ENCODE results near the gene CALHM1. TPM values are rescaled to one million over a fixed set of nuclear protein-coding genes. Genes with fewer than 3 reads are reported as not detected.

The CALHM1 gene
- total and polyA plus RNA-seq, 2 experiments from 2014 or later: 0.11 TPM; not detected in 1

GRCh38 chr10:103450201-103450695 lies 8.5 kb downstream of the CALHM1 start (continued):
- no peak for TF ChIP-seq ZNF462 (CRISPR knock-in tag; IDR thresholded peaks at IDR 0.05)
- TF ChIP-seq CTCF (conservative IDR thresholded peaks at IDR 0.05; ENCODE audit: low read depth in 2 of 2): no peak
- no peak for TF ChIP-seq ZNF331 (CRISPR knock-in tag; IDR thresholded peaks at IDR 0.05; ENCODE audit: low read depth)
- no peak for TF ChIP-seq STAT1 (IDR thresholded peaks at IDR 0.05; ENCODE audit: unreplicated experiment)
- TF ChIP-seq EZH2 (IDR thresholded peaks at IDR 0.05; ENCODE audit: low read depth, unreplicated experiment): no peak
- TF ChIP-seq CREB1 (CRISPR knock-in tag; IDR thresholded peaks at IDR 0.05; ENCODE audit: low read depth): no peak
